IMR-90 (cell line): ENCODE results near the gene ARMC3. TPM values are rescaled to one million over a fixed set of nuclear protein-coding genes. Genes with fewer than 3 reads are reported as not detected.

Experiments used
- ATAC-seq: fragments of 200-7000 bp; cut with Tn5 transposase; 2 replicates; pipeline ENCODE4 v1.9.1; 2020; ENCODE audit warnings: low read depth, mild to moderate bottlenecking, moderate library complexity
- BruUV-seq: library from RNA; stranded (reverse); fragments of 400-500 nt; replicated peaks from 2 replicates; lab custom pipeline; 2021; lab: Mats Ljungman, UMichigan
- CTCF ChIA-PET: fragments of 300-600 bp; formaldehyde crosslinking; extraction: SDS; loops from one replicate; lab custom pipeline; 2021; ENCODE audit warnings: antibody characterized with exemption; lab: Yijun Ruan, JAX
- POLR2A ChIA-PET: fragments of 300-600 bp; sonication (Branson Sonifier 250); formaldehyde crosslinking; loops from one replicate; lab custom pipeline; 2022; ENCODE audit warnings: antibody characterized with exemption; ENCODE audit not compliant: unreplicated experiment; lab: Charles Lee
- DNase-seq: peaks from one replicate; pipeline ENCODE4 v3.0.0; 2013
- H2AFZ ChIP-seq: replicated peaks from 2 replicates; pipeline ENCODE3; 2013; ENCODE audit warnings: low read length, mild to moderate bottlenecking; ENCODE audit not compliant: poor library complexity
- H2AK5ac ChIP-seq: 2 replicates; pipeline ENCODE4 v1.6.1; 2013; ENCODE audit warnings: low read depth, low read length, inconsistent platforms
- H2AK9ac ChIP-seq: replicated peaks from 2 replicates; pipeline ENCODE3; 2013; ENCODE audit warnings: mild to moderate bottlenecking, low read depth, low read length, moderate library complexity; ENCODE audit not compliant: poor library complexity
- H2BK120ac ChIP-seq: 2 replicates; pipeline ENCODE4 v1.6.1; 2013; ENCODE audit warnings: low read depth, low read length, inconsistent platforms
- H2BK15ac ChIP-seq: 3 replicates; pipeline ENCODE4 v1.6.1; 2013; ENCODE audit warnings: low read depth, low read length, inconsistent platforms
- H2BK20ac ChIP-seq: 2 replicates; pipeline ENCODE4 v1.6.1; 2013; ENCODE audit warnings: low read depth, mild to moderate bottlenecking, inconsistent platforms, low read length, moderate library complexity
- H2BK5ac ChIP-seq: 2 replicates; pipeline ENCODE4 v1.6.1; 2013; ENCODE audit warnings: mild to moderate bottlenecking, low read depth, low read length, inconsistent platforms; ENCODE audit not compliant: poor library complexity, severe bottlenecking
- H3K14ac ChIP-seq: replicated peaks from 2 replicates; pipeline ENCODE4 v1.6.1; 2013; ENCODE audit warnings: low read depth, low read length, inconsistent platforms
- H3K18ac ChIP-seq: 2 replicates; pipeline ENCODE4 v1.6.1; 2013; ENCODE audit warnings: low read depth, low read length, control low read depth
- H3K23ac ChIP-seq: 2 replicates; pipeline ENCODE4 v1.6.1; 2013; ENCODE audit warnings: low read depth, low read length, inconsistent platforms
- H3K27ac ChIP-seq: 2 replicates; pipeline ENCODE4 v1.5.1; 2013; ENCODE audit warnings: mild to moderate bottlenecking, control low read depth, low read length; ENCODE audit not compliant: insufficient read depth
- H3K27me3 ChIP-seq: 2 replicates; pipeline ENCODE4 v1.6.1; 2013; ENCODE audit warnings: low read length; ENCODE audit not compliant: control insufficient read depth, insufficient read depth
- H3K36me3 ChIP-seq: 2 replicates; pipeline ENCODE4 v1.6.1; 2013; ENCODE audit warnings: low read length, mixed read lengths; ENCODE audit not compliant: control insufficient read depth, insufficient read depth
- H3K4ac ChIP-seq: 2 replicates; pipeline ENCODE4 v1.6.1; 2013; ENCODE audit warnings: low read depth, low read length, inconsistent platforms
- H3K4me1 ChIP-seq: 2 replicates; pipeline ENCODE4 v1.6.1; 2013; ENCODE audit warnings: low read length, mixed read lengths; ENCODE audit not compliant: control insufficient read depth, insufficient read depth
- H3K4me2 ChIP-seq: 2 replicates; pipeline ENCODE4 v1.6.1; 2013; ENCODE audit warnings: low read depth, mild to moderate bottlenecking, control low read depth, low read length, moderate library complexity
- H3K4me3 ChIP-seq: 2 replicates; pipeline ENCODE4 v1.5.1; 2013; ENCODE audit warnings: low read depth, mild to moderate bottlenecking, control low read depth, low read length, moderate library complexity; ENCODE audit not compliant: insufficient read depth
- H3K56ac ChIP-seq: 2 replicates; pipeline ENCODE4 v1.6.1; 2013; ENCODE audit warnings: low read length, inconsistent platforms; ENCODE audit not compliant: insufficient read depth; ENCODE audit errors: extremely low read depth
- H3K79me1 ChIP-seq, 2 experiments: 2 replicates each; pipeline ENCODE4 v1.6.1; 2013; ENCODE audit warnings: low read length in 2 of 2, inconsistent platforms in 1 of 2, low read depth in 1 of 2
- H3K9ac ChIP-seq: 2 replicates; pipeline ENCODE4 v1.6.1; 2013; ENCODE audit warnings: low read depth, low read length, control low read depth
- H3K9me1 ChIP-seq: 2 replicates; pipeline ENCODE4 v1.6.1; 2013; ENCODE audit warnings: low read length, inconsistent platforms; ENCODE audit not compliant: insufficient read depth
- H3K9me3 ChIP-seq: 2 replicates; pipeline ENCODE4 v1.6.1; 2013; ENCODE audit warnings: low read length; ENCODE audit not compliant: control insufficient read depth, insufficient read depth
- H4K20me1 ChIP-seq: 2 replicates; pipeline ENCODE4 v1.6.1; 2013; ENCODE audit warnings: low read length, inconsistent platforms; ENCODE audit not compliant: insufficient read depth
- H4K5ac ChIP-seq: 2 replicates; pipeline ENCODE4 v1.6.1; 2013; ENCODE audit warnings: mild to moderate bottlenecking, low read depth, low read length, control low read depth
- H4K8ac ChIP-seq, 2 experiments: 2 replicates each; pipeline ENCODE4 v1.6.1; 2013; ENCODE audit warnings: low read depth in 2 of 2, low read length in 2 of 2, control low read depth in 1 of 2, inconsistent platforms in 1 of 2
- H4K91ac ChIP-seq: 2 replicates; pipeline ENCODE4 v1.6.1; 2013; ENCODE audit warnings: low read depth, low read length, inconsistent platforms; ENCODE audit not compliant: insufficient read depth
- CTCF ChIP-seq: conservative IDR thresholded peaks from 2 replicates; pipeline ENCODE4 v1.5.1; 2012; ENCODE audit warnings: mild to moderate bottlenecking, low read depth, low read length, improper control_type of control experiment
- FOS ChIP-seq: fragments of 150-350 bp; IDR thresholded peaks from 2 replicates; pipeline ENCODE4 v1.6.1; 2016; ENCODE audit warnings: low read depth, low read length
- RAD21 ChIP-seq: IDR thresholded peaks from 2 replicates; pipeline ENCODE4 v1.6.1; 2012; ENCODE audit warnings: low read length, improper control_type of control experiment
- SMC3 ChIP-seq: fragments of 150-350 bp; IDR thresholded peaks from 2 replicates; pipeline ENCODE4 v1.6.1; 2016; ENCODE audit warnings: low read depth, mild to moderate bottlenecking, antibody characterized with exemption, low read length, moderate library complexity
- WGBS, 2 experiments: methylation state at CpG; one replicate each; pipeline versions ENCODE4 v1.1.5 to v1.1.7; 2013; ENCODE audit warnings: missing lambda C conversion rate in 2 of 2; ENCODE audit not compliant: insufficient read length in 1 of 2; ENCODE audit errors: extremely low coverage in 2 of 2; 5-methylcytosine and 5-hydroxymethylcytosine counted together
- dilution Hi-C: fragments of 300-500 bp; cut with HindIII; formaldehyde crosslinking; loops from one replicate; pipeline ENCODE4 v1.14.3; 2018; ENCODE audit warnings: low sequenced_read_pairs; ENCODE audit not compliant: unreplicated experiment
- in situ Hi-C: fragments of 300-500 bp; cut with MboI; formaldehyde crosslinking; loops from 3 replicates; pipeline ENCODE4 v1.14.3; 2019; ENCODE audit warnings: low sequenced_read_pairs, inconsistent platforms, mixed read lengths
- intact Hi-C: fragments of 100-400 bp; cut with micrococcal nuclease; formaldehyde crosslinking; loops from 2 replicates; pipeline ENCODE4 v1.10.0; 2022
- polyA plus RNA-seq, 3 experiments: library from polyadenylated mRNA; depleted of rRNA; stranded (reverse); fragments of >200 nt; gene quantifications; 2 replicates each; pipeline ENCODE4 v1.2.3, GENCODE V29; 2012; ENCODE audit warnings: low replicate concordance in 1 of 3
- total RNA-seq: library from RNA; depleted of rRNA; stranded (reverse); fragments of >200 nt; gene quantifications from 2 replicates; pipeline ENCODE4 v1.2.3, GENCODE V29; 2012

ARMC3 gene
- total and polyA plus RNA-seq, 2 of the 4 experiments (the other 2 are of a cell fraction) = not detected

GRCh38 chr10:23067939-23068775, 140.3 kb downstream of the ARMC3 start:
- intact Hi-C loops (loop anchor here (1.0 to 5.0 kb wide), 3 partner anchors 77 to 1991 kb away; partner anchors contain the start of gene DNAJC1), in situ Hi-C loops (no loop called here), dilution Hi-C loops (no loop called here)
- H3K79me1 ChIP-seq = no peaks in the 10 kb centered on the region
- ChIA-PET CTCF (interaction anchor here (1.2 kb wide), 1 partner anchor 9 kb away, joined by 3 read pairs; no protein-coding TSS in a partner anchor), POLR2A (no interaction called here)
- H3K56ac ChIP-seq = no peak overlapping the region
- H2BK15ac ChIP-seq = no peak overlapping the region
- H3K4me2 ChIP-seq = no peak overlapping the region
- no peak overlapping the region for H3K4ac ChIP-seq
- no peak overlapping the region for H4K91ac ChIP-seq
- ATAC-seq (peak; percentile 84), DNase-seq (peak; percentile 63)
- H3K14ac ChIP-seq = no peak overlapping the region
- H4K20me1 ChIP-seq = no peaks in the 10 kb centered on the region
- H3K9me1 ChIP-seq = no peaks in the 10 kb centered on the region
- H2BK120ac ChIP-seq = no peak overlapping the region
- no peak overlapping the region for H3K9ac ChIP-seq
- no peak overlapping the region for H4K8ac ChIP-seq
- H2AFZ ChIP-seq = peak overlapping the region; percentile 70
- no peak for TF ChIP-seq FOS
- peak; percentile 72 for TF ChIP-seq CTCF
- TF ChIP-seq SMC3 = peak; percentile 53
- peak; percentile 67 for TF ChIP-seq RAD21
- no peaks in the 10 kb centered on the region for H3K9me3 ChIP-seq
- no peak overlapping the region for H2BK20ac ChIP-seq
- no peaks in the 10 kb centered on the region for H3K36me3 ChIP-seq
- H3K4me1 ChIP-seq = no peaks in the 10 kb centered on the region
- no peak overlapping the region for H2AK9ac ChIP-seq
- H3K27me3 ChIP-seq = peaks cover 6% of the 10 kb centered on the region
- BruUV-seq = no TSS peak
- no peak overlapping the region for H3K27ac ChIP-seq
- H3K23ac ChIP-seq = no peak overlapping the region
- no peak overlapping the region for H3K18ac ChIP-seq
- no peak overlapping the region for H2AK5ac ChIP-seq
- 72% methylated on average over 6 of the region's 16 CpGs; no CpG with 5 or more reads in 1 of the 2 experiments for WGBS, 2 experiments
- no peak overlapping the region for H3K4me3 ChIP-seq
- H4K5ac ChIP-seq = no peak overlapping the region
- no peak overlapping the region for H2BK5ac ChIP-seq
